ENCODE data around the gene MDK.

MDK gene

DNA sequence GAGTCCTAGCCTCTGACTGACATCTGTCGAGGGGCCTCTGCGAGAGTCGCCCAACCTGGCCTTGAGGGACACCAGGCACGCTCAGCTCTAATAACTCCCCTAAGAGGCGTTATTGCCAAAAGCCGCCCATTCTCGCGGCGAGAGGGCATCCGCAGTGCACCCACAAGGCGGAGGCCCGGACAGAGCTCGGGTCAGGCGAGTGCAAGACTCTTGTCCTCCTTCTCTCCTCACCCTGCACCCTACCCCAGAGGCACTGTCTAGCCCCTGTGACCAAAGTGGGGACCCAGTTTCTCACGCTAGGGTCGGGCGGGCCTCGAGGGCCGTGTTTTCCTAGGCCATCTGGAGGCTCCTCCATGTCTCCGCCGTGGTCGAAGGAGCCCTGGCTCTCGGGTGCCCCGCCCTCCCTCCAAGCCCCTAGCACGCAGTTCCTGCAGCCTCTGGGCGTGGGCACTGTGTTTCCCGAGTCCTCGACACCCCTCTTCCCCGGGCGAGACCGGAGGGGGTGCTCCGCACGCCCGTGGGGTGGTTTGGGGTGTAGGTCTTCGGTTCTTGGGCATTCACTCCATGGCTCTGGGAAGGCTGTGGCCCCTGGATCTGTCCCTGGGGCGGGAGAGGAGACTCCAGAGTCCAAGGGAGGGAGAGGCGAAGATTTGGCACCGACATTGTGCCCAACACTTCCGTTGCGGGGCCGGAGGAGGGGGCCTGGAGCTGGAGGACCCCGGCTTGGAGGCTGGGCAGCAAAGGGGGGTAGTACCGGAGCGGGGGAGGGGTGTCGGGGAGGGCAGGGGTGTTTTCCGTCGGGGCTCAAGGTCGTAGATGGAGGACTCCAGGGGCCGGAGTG is 9.1 kb downstream of the MDK start:
- peaks cover 25% of the 10 kb centered on the region for H3K27me3 Mint-ChIP-seq
- peak overlapping the region; percentile 57 for H3K4me3 Mint-ChIP-seq
- no peak overlapping the region for H3K27ac Mint-ChIP-seq

DNA sequence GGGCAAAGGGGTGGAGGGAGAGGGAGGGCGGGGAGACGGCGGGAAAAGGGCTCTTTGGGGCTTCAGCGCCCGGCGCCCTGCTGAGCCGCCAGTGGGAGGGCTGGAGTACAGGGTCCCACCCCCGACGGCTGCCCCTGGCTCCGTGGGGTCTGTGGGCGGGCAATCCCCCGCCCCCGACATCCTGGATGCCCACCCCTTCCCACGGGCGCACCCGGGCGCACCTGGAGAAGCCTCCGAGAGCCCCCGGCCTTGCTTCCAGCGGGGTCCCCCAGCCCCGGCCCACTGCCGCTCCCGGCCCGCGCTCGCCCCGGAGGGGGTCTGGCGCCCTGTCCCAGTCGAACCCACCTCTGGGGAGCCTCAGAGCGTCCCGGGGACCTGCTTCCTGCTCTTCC is 9.7 kb downstream of the MDK start:
- Mint-ChIP-seq H3K4me3 (no peak overlapping the region), H3K9me3 (ENCODE audit: low read depth) (no peaks in the 10 kb centered on the region), H3K36me3 (peaks cover 3% of the 10 kb centered on the region), H3K27ac (no peak overlapping the region), H3K4me1 (ENCODE audit: low read depth) (peaks cover 20% of the 10 kb centered on the region), H3K27me3 (peaks cover 23% of the 10 kb centered on the region)

More for the DNA sequence above, 9.1 kb downstream of the MDK start:
- Mint-ChIP-seq H3K36me3 (peaks cover 3% of the 10 kb centered on the region), H3K4me1 (ENCODE audit: low read depth) (peaks cover 20% of the 10 kb centered on the region), H3K9me3 (ENCODE audit: low read depth) (no peaks in the 10 kb centered on the region)

DNA sequence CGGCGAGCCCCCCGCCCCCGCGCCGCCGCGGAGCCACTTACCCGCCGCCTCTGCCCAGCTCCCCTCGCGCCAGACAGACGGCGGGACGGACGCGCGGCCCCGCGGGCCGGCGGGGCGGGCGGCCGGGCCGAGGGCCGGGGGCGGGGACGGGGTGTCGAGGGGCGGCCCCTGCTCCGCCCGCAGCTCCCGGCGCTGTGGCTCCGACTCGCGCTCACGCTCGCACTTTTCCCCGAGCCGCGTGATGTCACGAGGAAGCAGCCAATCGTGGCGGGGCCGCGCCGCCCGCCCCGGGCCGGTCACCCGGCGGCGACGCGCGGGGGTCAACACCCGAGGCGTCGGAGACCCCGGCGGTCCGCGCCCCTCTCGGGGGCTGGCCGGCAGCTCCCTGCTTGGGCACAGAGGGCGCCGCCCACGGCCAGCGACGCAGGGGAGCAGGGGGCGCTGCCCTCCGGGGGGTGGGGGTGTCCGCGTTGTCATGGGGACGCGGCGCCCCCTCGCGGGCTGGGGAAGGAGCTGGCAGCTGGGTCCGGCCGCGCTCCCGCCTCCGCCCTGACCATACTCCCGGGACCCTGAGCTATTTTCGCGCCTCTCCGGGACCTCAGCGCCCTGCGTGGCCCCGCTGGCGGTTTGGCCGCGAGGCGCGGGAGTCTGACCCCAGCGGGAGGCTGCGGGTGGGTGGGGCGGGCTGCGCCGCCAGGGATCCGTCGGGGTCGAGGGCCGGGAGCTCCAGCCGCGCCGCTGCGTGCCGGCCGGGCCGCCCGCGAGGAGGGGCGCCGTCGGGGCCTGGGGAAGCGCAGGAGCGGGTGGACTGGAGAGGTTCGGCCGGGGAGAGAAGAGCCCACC is 10.3 kb downstream of the MDK start, which contains the start of gene CHRM4:
CHRM4 (minus strand) TSS at position 199 of the 843 bp plus-strand sequence. CDS start 5,219 bp downstream, outside the sequence.
- H3K27ac Mint-ChIP-seq, result no peak within 1 kb of the TSS

DNA sequence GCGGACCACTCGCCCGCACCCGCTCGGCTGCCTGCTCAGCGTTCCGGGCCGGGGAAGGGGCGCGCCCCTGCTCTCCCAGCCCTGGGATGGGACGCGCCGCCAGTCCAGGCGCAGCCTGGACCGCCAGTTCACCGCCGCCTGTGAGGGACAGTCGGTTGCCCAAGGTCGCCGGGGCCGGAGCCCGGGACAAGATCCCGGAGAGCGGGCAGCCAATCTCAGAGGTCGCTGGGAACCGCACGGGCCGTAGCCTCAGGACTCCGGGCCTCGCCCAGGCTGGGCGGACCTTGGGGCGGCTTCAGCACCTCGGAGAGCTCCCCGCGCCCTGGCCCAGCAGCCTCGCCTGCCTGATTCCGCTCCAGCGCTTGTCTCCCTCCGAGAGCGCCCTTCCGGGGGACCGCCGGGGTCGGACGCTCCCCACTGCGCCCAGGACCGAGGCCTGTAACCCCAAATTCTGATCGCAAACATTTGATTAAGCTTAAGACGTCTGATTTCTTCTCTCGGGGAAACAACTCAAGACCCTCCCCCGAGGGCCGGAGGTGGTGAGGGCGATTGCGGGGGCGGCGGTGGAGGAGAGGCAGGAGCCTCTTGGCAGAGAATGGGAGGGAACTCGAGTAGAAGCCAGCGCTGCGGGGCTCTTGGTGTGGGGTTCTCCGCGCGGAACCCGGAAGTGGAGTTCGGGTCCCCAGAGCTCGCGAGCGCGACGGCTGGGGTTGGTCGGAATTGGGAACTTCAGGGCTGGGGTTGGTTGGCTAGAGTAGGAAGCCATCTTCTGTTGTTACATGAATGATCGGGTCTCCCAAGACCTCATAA is 11.2 kb downstream of the MDK start:
- peaks cover 18% of the 10 kb centered on the region for H3K4me1 Mint-ChIP-seq (ENCODE audit: low read depth)
- H3K27ac Mint-ChIP-seq, result no peak overlapping the region
- H3K4me3 Mint-ChIP-seq, result peak overlapping the region; percentile 78
- no peaks in the 10 kb centered on the region for H3K9me3 Mint-ChIP-seq (ENCODE audit: low read depth)
- peaks cover 2% of the 10 kb centered on the region for H3K36me3 Mint-ChIP-seq
- peaks cover 12% of the 10 kb centered on the region for H3K27me3 Mint-ChIP-seq

More for the DNA sequence above, 10.3 kb downstream of the MDK start, which contains the start of gene CHRM4:
- no peaks in the 10 kb centered on the region for H3K9me3 Mint-ChIP-seq (ENCODE audit: low read depth)
- peaks cover 17% of the 10 kb centered on the region for H3K27me3 Mint-ChIP-seq
- H3K4me1 Mint-ChIP-seq (ENCODE audit: low read depth), result peaks cover 20% of the 10 kb centered on the region
- peak within 1 kb of the TSS; percentile 78 for H3K4me3 Mint-ChIP-seq
- no peaks in the 10 kb centered on the region for H3K36me3 Mint-ChIP-seq

DNA sequence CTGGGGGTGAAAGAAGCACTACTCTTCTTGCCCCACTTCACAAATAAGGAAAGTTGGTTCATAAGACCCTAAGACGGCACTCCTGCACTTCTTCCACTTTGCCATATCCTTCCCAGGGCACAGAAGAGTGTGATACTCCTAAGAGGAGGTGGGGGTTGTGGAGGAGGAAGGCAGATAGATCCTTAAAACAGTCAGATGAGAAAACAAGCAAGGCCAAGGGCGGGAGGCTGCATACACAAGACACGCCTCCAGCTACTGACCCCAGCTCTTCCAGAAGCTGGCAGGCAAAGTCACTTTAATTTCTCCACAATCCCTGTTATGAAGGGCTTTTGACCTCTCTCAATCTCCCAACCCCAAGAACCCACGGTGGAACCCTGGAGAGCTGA is 11.8 kb downstream of the MDK start:
- peaks cover 10% of the 10 kb centered on the region for H3K27me3 Mint-ChIP-seq
- no peak overlapping the region for H3K27ac Mint-ChIP-seq
- H3K36me3 Mint-ChIP-seq, result peaks cover 2% of the 10 kb centered on the region
- peaks cover 15% of the 10 kb centered on the region for H3K4me1 Mint-ChIP-seq (ENCODE audit: low read depth)
- peak overlapping the region; percentile 78 for H3K4me3 Mint-ChIP-seq
- H3K9me3 Mint-ChIP-seq (ENCODE audit: low read depth), result no peaks in the 10 kb centered on the region

DNA sequence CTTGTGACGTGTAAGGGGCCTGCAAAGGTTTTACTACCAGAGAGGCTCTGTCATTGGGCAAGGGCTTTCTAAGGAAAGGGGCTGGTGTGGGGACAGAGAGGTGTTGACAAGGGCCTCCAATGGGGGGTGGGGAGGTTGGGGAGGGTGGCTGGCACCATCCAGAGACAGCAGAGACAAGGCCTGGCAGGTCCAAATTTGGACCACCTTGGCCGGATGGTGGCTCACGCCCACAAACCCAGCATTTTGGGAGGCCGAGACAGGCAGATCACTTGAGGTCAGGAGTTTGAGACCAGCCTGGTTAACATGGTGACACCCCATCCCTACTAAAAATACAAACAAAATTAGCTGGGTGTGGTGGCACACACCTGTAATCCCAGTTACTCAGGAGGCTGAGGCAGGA is 12.3 kb downstream of the MDK start:
- Mint-ChIP-seq H3K27me3 (peaks cover 5% of the 10 kb centered on the region), H3K27ac (no peak overlapping the region), H3K4me1 (ENCODE audit: low read depth) (peaks cover 13% of the 10 kb centered on the region), H3K4me3 (no peak overlapping the region), H3K36me3 (peaks cover 2% of the 10 kb centered on the region), H3K9me3 (ENCODE audit: low read depth) (no peaks in the 10 kb centered on the region)

DNA sequence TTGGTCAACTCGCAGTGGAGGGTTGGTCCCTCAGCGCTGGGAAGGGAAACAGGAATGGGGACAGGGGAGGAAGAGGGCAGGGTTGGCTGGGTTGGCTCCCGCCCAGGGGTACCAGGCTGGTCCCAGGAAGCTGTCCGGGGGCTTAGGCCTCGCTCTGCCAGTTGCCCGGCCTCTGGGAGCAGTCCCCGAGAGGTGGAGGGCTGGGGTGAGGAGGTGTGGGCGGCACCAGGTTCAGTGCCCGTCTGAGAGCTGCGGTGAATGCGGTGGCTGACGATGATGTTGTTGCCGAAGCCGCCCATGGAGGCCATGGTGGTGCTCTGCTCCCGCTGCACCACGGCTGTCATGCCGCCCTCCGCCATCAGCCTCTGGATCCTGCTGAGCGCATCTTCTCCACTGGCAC is 16.1 kb downstream of the MDK start:
- Mint-ChIP-seq H3K9me3 (ENCODE audit: low read depth) (no peaks in the 10 kb centered on the region), H3K27me3 (peaks cover 5% of the 10 kb centered on the region), H3K4me3 (no peak overlapping the region), H3K27ac (no peak overlapping the region), H3K4me1 (ENCODE audit: low read depth) (peaks cover 7% of the 10 kb centered on the region), H3K36me3 (peaks cover 2% of the 10 kb centered on the region)

DNA sequence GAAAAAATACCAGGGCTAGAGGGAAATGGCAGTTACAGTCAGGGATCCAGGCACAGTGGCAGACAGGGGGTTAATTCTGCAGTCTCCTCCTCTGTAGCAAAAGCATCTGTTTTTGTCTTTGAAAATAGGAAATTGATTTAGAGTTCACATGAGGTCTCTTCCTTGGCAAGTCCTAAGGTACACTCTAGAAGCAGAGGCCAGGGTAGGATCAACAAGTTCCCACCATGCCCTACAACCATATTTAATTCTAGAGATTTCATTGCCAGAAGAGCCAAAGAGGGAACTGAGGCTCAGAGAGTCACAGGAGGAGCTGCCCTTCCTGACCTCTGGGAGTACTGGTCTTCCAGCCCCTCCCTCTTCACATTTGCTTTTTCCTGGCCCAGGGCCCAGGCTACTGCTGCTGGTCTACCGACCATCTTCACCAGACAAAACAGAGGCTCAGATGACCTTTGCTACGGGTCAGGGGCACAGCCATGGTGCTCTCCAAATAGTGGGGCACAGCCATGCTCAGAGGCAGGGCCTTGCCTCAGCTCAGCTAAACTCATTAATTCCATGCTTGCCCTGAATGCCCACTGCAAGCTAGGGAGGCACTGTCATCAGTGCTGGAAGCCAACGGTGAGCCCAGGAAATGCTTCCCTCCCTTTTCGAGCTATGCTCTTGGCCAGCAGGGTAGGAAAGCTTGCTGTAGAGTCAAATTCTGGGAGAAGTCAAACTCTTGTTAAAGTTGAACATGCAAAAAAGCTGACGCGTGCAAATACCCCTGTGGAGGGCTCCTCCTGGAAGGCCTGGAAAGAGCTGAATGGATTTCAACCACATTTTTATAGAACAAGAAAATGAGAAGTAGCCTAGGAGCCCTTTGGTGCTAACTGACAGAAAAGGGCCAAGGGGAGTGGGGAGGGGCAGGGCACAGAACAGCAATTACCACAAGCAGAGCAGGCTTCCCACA is 21.8 kb downstream of the MDK start:
- H3K27me3 Mint-ChIP-seq, result no peaks in the 10 kb centered on the region
- H3K9me3 Mint-ChIP-seq (ENCODE audit: low read depth), result no peaks in the 10 kb centered on the region
- no peak overlapping the region for H3K4me3 Mint-ChIP-seq
- no peaks in the 10 kb centered on the region for H3K4me1 Mint-ChIP-seq (ENCODE audit: low read depth)
- peaks cover 4% of the 10 kb centered on the region for H3K36me3 Mint-ChIP-seq
- no peak overlapping the region for H3K27ac Mint-ChIP-seq

DNA sequence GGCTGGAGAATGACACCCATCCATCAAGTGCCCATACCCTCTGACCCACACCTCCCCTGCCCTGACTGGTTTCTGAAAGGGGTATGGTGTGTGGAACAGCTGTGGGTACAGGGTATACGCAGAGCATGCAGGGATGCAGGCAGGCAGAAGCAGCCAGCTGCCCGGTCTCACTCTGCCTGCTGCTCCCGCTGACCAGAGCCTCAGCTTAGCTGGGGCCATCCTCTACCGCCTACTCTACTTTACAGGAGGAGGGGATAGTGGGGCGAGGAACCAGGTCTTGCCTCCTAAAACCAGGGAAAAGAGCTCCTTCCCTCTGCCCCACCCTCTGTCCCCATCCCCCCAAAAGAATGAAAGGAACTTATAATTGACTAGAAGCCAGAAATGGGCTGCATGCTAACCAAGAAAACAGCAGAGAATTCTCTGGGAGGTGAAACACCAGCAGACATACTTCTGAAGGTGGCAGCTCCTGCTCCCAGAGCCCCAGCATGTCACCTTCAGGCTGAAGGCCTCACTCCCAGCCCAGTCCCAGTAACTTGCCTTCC is 23.1 kb downstream of the MDK start:
- Mint-ChIP-seq H3K9me3 (ENCODE audit: low read depth) (no peaks in the 10 kb centered on the region), H3K4me3 (no peak overlapping the region), H3K4me1 (ENCODE audit: low read depth) (no peaks in the 10 kb centered on the region), H3K36me3 (peaks cover 4% of the 10 kb centered on the region), H3K27ac (no peak overlapping the region), H3K27me3 (no peaks in the 10 kb centered on the region)

DNA sequence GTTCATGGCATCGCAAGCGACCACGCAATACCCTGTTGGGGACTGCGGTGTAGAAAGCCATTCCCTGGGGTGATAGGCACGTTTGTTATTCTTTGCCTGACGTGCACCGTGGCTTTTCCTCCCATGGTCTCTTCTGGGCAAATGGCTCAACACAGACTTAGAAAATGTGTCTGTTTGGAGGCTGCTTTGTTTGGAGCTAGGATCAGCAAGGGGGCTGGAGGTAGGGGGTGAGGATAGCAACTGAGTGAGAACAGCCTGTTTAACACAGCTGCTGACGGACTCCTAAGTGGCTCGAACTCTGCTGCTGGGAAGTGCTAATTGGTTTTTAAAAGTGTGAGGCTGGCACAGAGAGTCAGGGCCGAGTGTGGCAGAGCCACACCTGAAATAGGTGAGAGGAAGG is 26.2 kb downstream of the MDK start:
- Mint-ChIP-seq H3K27me3 (no peaks in the 10 kb centered on the region), H3K36me3 (peaks cover 10% of the 10 kb centered on the region), H3K9me3 (ENCODE audit: low read depth) (no peaks in the 10 kb centered on the region), H3K4me1 (ENCODE audit: low read depth) (no peaks in the 10 kb centered on the region), H3K4me3 (no peak overlapping the region), H3K27ac (no peak overlapping the region)

DNA sequence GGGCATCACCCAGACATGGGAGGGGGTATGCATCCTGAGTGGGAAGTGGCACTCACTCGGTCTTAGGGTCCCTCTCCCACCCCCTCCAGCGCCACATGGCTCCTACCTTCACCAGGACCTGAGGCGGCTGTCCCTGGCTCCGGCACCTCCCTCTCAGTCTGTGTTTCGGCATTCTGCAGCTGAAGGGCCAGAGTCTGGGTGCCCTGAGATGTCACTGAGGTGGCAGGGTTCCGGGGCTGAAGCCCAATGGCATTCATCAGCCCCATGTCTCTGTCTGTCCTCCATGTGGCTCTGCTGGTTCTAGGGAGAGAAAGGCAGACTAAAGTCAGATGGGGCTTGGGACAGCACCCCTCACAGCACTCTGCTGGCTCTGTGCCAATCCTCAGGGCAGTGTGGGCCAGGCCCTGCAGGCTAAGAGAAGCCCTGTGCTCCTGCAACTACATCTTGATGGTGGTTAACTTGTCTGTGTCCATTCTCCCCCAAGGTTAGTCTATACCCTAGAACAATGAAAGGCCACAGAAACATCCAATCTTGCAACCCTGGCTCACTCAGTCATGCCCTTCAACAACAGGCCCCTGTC is 27.0 kb downstream of the MDK start:
- H3K27ac Mint-ChIP-seq, result no peak overlapping the region
- peaks cover 10% of the 10 kb centered on the region for H3K36me3 Mint-ChIP-seq
- H3K4me1 Mint-ChIP-seq (ENCODE audit: low read depth), result no peaks in the 10 kb centered on the region

DNA sequence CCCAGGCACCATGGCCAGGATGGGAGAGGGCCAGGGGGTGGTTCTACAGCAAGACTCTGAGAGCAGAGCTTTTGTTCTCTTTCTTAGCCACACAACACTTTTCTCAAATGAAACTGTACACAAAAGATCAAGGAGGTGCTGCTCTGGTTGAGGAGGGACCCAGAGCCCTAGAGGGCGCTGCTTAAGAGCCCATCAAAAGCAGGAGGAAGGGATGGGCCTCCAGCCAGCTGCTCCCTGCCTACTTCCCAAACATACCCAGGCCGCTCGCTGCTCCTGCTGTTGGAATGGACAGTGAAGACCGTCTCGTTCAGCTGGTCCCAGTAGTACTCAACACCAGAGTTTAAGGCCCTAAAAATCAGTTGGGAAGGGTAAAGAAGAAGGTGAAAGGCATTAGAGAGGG is 28.6 kb downstream of the MDK start:
- Mint-ChIP-seq H3K27me3 (no peaks in the 10 kb centered on the region), H3K4me1 (ENCODE audit: low read depth) (peaks cover 13% of the 10 kb centered on the region), H3K27ac (no peak overlapping the region), H3K36me3 (peaks cover 6% of the 10 kb centered on the region), H3K4me3 (no peak overlapping the region), H3K9me3 (ENCODE audit: low read depth) (no peaks in the 10 kb centered on the region)

More for the DNA sequence above, 27.0 kb downstream of the MDK start:
- Mint-ChIP-seq H3K27me3 (no peaks in the 10 kb centered on the region), H3K9me3 (ENCODE audit: low read depth) (no peaks in the 10 kb centered on the region), H3K4me3 (no peak overlapping the region)

DNA sequence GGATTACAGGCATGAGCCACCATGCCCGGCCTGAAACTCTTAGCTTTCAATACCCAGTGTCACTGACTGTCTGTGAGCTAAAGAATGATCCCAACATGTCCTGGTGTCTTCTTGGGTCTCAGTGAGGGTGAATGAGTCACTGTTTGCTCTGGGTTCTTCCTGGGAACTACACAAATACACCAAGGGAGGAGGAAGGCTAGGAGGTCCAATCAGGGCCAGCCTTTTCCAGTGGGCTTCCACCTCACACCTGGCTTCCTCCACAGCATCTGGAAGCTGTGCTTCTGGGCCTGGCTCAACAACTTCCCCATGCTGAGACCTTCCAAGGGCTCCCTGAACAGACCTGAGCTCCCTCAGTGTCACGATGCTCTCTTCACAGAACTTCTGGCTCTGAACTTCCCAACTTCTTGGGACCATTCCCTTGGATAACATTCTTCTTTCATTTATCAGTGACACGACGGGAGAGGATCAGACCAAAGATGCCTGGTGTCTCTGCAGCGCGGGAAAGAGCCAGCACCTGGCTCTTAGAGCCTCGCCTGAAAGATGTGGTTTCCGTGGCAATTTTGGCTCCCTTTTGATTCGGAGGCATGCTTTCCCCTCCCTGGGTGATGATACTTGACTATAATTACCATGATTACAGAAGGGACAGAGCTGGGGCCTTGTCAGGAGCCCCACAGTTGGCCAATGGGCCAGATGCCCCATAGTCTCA is 32.4 kb downstream of the MDK start:
- Mint-ChIP-seq H3K9me3 (ENCODE audit: low read depth) (no peaks in the 10 kb centered on the region), H3K4me3 (peak overlapping the region; percentile 12), H3K27me3 (no peaks in the 10 kb centered on the region), H3K27ac (no peak overlapping the region), H3K36me3 (peaks cover 12% of the 10 kb centered on the region), H3K4me1 (ENCODE audit: low read depth) (peaks cover 24% of the 10 kb centered on the region)

Measured in activated naive CD8-positive, alpha-beta T cell (primary cell).